ENCODE data around the gene MYOC. TPM values are rescaled to one million over a fixed set of nuclear protein-coding genes. Genes with fewer than 3 reads are reported as not detected.
A peak's percentile ranks its signal among the peaks of the same experiment; 100 is the strongest.

Gene MYOC
- total RNA-seq, 4 donors from 2014 or later = 87.6 to 179 (median 125) TPM

- peaks cover 17 to 54% (median 43%) of the 10 kb centered on the region in 4 donors for H3K4me1 ChIP-seq
- no peaks in the 10 kb centered on the region for H3K9me3 ChIP-seq
- 76% methylated on average over 1 of the region's 1 CpG for WGBS
- no peak overlapping the region for H3K4me3 ChIP-seq
- H3K27ac ChIP-seq (replicated peaks in 1 of 4) = peak overlapping the region; percentile 81 to 89 (median 84)
- TF ChIP-seq EP300 (IDR thresholded peaks at IDR 0.05) (no peak), CTCF (IDR thresholded peaks at IDR 0.05) (no peak), POLR2AphosphoS5 (IDR thresholded peaks at IDR 0.05) (no peak)
- no peak for DNase-seq (ENCODE audit: extremely low spot score)
- H3K36me3 ChIP-seq = no peaks in the 10 kb centered on the region
- intact Hi-C loops (cut with DNase I) = no loop called here
- no peaks in the 10 kb centered on the region for H3K27me3 ChIP-seq
Observed at GRCh38 chr1:171646249-171646560, 6.3 kb downstream of the MYOC start.

- Histone ChIP-seq H3K4me1 (peaks cover 17 to 54% (median 38%) of the 10 kb centered on the region in 4 donors), H3K27ac (replicated peaks in 1 of 4) (peak overlapping the region; percentile 81 to 89 (median 84)), H3K27me3 (no peaks in the 10 kb centered on the region), H3K9me3 (no peaks in the 10 kb centered on the region), H3K4me3 (peak overlapping the region; percentile 10 to 17 (median 12)), H3K36me3 (no peaks in the 10 kb centered on the region)
- DNase-seq (ENCODE audit: extremely low spot score) = peak; percentile 93
- intact Hi-C loops (cut with DNase I) = loop anchor here (2.0 kb wide), 2 partner anchors 71 to 135 kb away; partner anchors contain the start of gene METTL13
- TF ChIP-seq EP300 (IDR thresholded peaks at IDR 0.05) (no peak), POLR2AphosphoS5 (IDR thresholded peaks at IDR 0.05) (peak; percentile 63 to 78)
- WGBS = 33% methylated on average over 7 of the region's 8 CpGs
Observed at GRCh38 chr1:171645553-171646248, 6.8 kb downstream of the MYOC start.

- Histone ChIP-seq H3K4me3 (peak overlapping the region; percentile 10 to 17 (median 12)), H3K36me3 (no peaks in the 10 kb centered on the region), H3K27me3 (no peaks in the 10 kb centered on the region), H3K9me3 (no peaks in the 10 kb centered on the region), H3K4me1 (peaks cover 17 to 50% (median 35%) of the 10 kb centered on the region in 4 donors), H3K27ac (replicated peaks in 1 of 4) (peak overlapping the region; percentile 81 to 89 (median 84))
- TF ChIP-seq POLR2AphosphoS5 (IDR thresholded peaks at IDR 0.05) (peak; percentile 57 to 59), EP300 (IDR thresholded peaks at IDR 0.05) (no peak), CTCF (IDR thresholded peaks at IDR 0.05) (peak; percentile 77 to 87 (median 86)), POLR2A (IDR thresholded peaks at IDR 0.05; ENCODE audit: low read depth) (no peak)
- DNase-seq (ENCODE audit: extremely low spot score) = peak; percentile 93
- WGBS = 19% methylated on average over 12 of the region's 15 CpGs
- intact Hi-C loops (cut with DNase I) = loop anchor here (2.0 kb wide), 2 partner anchors 72 to 136 kb away; partner anchors contain the start of gene METTL13
Observed at GRCh38 chr1:171644805-171645483, 7.5 kb downstream of the MYOC start.

- DNase-seq (ENCODE audit: extremely low spot score) = no peak
- Histone ChIP-seq H3K4me3 (no peak overlapping the region), H3K4me1 (peaks cover 17 to 44% (median 32%) of the 10 kb centered on the region in 4 donors), H3K27me3 (no peaks in the 10 kb centered on the region), H3K9me3 (no peaks in the 10 kb centered on the region), H3K36me3 (peaks cover 0 to 6% (median 3%) of the 10 kb centered on the region in 4 donors), H3K27ac (replicated peaks in 1 of 4) (no peak overlapping the region)
- TF ChIP-seq POLR2A (IDR thresholded peaks at IDR 0.05; ENCODE audit: low read depth) (no peak), CTCF (IDR thresholded peaks at IDR 0.05) (no peak)
- 82% methylated on average over 8 of the region's 8 CpGs for WGBS
- intact Hi-C loops (cut with DNase I) = no loop called here
Observed at GRCh38 chr1:171643156-171643555, 9.3 kb downstream of the MYOC start.

GRCh38 chr1:171642197-171642596 lies 10.3 kb downstream of the MYOC start:
- TF ChIP-seq CTCF (IDR thresholded peaks at IDR 0.05) (no peak), POLR2AphosphoS5 (IDR thresholded peaks at IDR 0.05) (no peak)
- Histone ChIP-seq H3K27me3 (no peaks in the 10 kb centered on the region), H3K4me3 (no peak overlapping the region), H3K4me1 (peaks cover 17 to 34% (median 27%) of the 10 kb centered on the region in 4 donors), H3K36me3 (peaks cover 0 to 8% (median 3%) of the 10 kb centered on the region in 4 donors), H3K9me3 (no peaks in the 10 kb centered on the region), H3K27ac (replicated peaks in 1 of 4) (no peak overlapping the region)
- DNase-seq (ENCODE audit: extremely low spot score) = no peak
- intact Hi-C loops (cut with DNase I) = no loop called here
- 100% methylated on average over 2 of the region's 4 CpGs for WGBS

Measured in esophagus muscularis mucosa (tissue), 4 donors.